Fibroblast of villous mesenchyme (primary cell): ENCODE data around the gene HRK. TPM values are rescaled to one million over a fixed set of nuclear protein-coding genes. Genes with fewer than 3 reads are reported as not detected.
A peak's percentile ranks its signal among the peaks of the same experiment; 100 is the strongest.

Experiments used
- DNase-seq: peaks from one replicate; pipeline ENCODE4 v3.0.0-alpha.2; 2010; ENCODE audit warnings: low read depth
- H3K4me3 ChIP-seq: 2 replicates; pipeline ENCODE4 v1.5.1; 2011; ENCODE audit warnings: low read depth, mild to moderate bottlenecking, low read length
- CTCF ChIP-seq: IDR thresholded peaks from 2 replicates; pipeline ENCODE4 v1.5.1; 2012; ENCODE audit warnings: low read depth, mild to moderate bottlenecking, low read length; ENCODE audit not compliant: insufficient read depth
- total RNA-seq: library from RNA; depleted of rRNA; stranded (reverse); fragments of >200 nt; gene quantifications from 2 replicates; pipeline ENCODE4 v1.2.3, GENCODE V29; 2012

The HRK gene
- total RNA-seq, 1 donor: not detected

GRCh38 chr12:116880817-116881324 lies 370 bp downstream of the HRK start:
- no peak overlapping the region for H3K4me3 ChIP-seq
- DNase-seq: peak; percentile 29
- TF ChIP-seq CTCF: no peak

- no peak for TF ChIP-seq CTCF
- no peak overlapping the region for H3K4me3 ChIP-seq
- DNase-seq: peak; percentile 24
Measured at GRCh38 chr12:116880213-116880816, 926 bp downstream of the HRK start.

- no peak overlapping the region for H3K4me3 ChIP-seq
- DNase-seq: no peak
- no peak for TF ChIP-seq CTCF
Measured at GRCh38 chr12:116879509-116880212, 1.6 kb downstream of the HRK start.

- DNase-seq: peak; percentile 13
- no peak overlapping the region for H3K4me3 ChIP-seq
- TF ChIP-seq CTCF: no peak
Measured at GRCh38 chr12:116878567-116879508, 2.4 kb downstream of the HRK start.

GRCh38 chr12:116876151-116876869 lies 4.9 kb downstream of the HRK start:
- no peak for DNase-seq
- H3K4me3 ChIP-seq: no peak overlapping the region
- TF ChIP-seq CTCF: no peak

- no peak for DNase-seq
- no peak overlapping the region for H3K4me3 ChIP-seq
- TF ChIP-seq CTCF: no peak
Measured at GRCh38 chr12:116874324-116874995, 6.8 kb downstream of the HRK start.
